Measurements from ENCODE around the gene ZNF214. TPM values are rescaled to one million over a fixed set of nuclear protein-coding genes. Genes with fewer than 3 reads are reported as not detected.

ZNF214 gene
- total RNA-seq, 2 donors from 2014 or later = 0.74 to 1.3 TPM

Other genes with a start within 250 kb of the ZNF214 start
- gene OR2AG2, start 248.4 kb downstream of the ZNF214 start, total RNA-seq = not detected
- not detected for gene OR2AG1, start 237.3 kb downstream of the ZNF214 start, total RNA-seq
- gene OR6A2, start 220.7 kb downstream of the ZNF214 start, total RNA-seq = not detected
- not detected for gene OR10A5, start 174.7 kb downstream of the ZNF214 start, total RNA-seq
- gene OR10A2, start 157.3 kb downstream of the ZNF214 start, total RNA-seq = not detected
- gene OR10A4, start 143.7 kb downstream of the ZNF214 start, total RNA-seq = not detected
- gene OR2D2, start 127.8 kb downstream of the ZNF214 start, total RNA-seq = not detected
- not detected for gene OR2D3, start 99.3 kb downstream of the ZNF214 start, total RNA-seq
- gene ZNF215, start 93.9 kb downstream of the ZNF214 start, total RNA-seq = 1 to 10 TPM in 1 of 2 donors, under 1 TPM in 1; 0.63 to 1.5 TPM
- not detected for gene NLRP14, start 133 bp upstream of the ZNF214 start, total RNA-seq
- gene RBMXL2, start 68.7 kb upstream of the ZNF214 start, total RNA-seq = not detected
- under 1 TPM; 0.16 to 0.74 TPM for gene SYT9, start 231.6 kb upstream of the ZNF214 start, total RNA-seq